ENCODE measurements around the gene U2AF1L4. TPM values are rescaled to one million over a fixed set of nuclear protein-coding genes. Genes with fewer than 3 reads are reported as not detected.

Gene U2AF1L4
- total RNA-seq, 4 donors from 2014 or later: 34.8 to 122 (median 44.9) TPM

DNA sequence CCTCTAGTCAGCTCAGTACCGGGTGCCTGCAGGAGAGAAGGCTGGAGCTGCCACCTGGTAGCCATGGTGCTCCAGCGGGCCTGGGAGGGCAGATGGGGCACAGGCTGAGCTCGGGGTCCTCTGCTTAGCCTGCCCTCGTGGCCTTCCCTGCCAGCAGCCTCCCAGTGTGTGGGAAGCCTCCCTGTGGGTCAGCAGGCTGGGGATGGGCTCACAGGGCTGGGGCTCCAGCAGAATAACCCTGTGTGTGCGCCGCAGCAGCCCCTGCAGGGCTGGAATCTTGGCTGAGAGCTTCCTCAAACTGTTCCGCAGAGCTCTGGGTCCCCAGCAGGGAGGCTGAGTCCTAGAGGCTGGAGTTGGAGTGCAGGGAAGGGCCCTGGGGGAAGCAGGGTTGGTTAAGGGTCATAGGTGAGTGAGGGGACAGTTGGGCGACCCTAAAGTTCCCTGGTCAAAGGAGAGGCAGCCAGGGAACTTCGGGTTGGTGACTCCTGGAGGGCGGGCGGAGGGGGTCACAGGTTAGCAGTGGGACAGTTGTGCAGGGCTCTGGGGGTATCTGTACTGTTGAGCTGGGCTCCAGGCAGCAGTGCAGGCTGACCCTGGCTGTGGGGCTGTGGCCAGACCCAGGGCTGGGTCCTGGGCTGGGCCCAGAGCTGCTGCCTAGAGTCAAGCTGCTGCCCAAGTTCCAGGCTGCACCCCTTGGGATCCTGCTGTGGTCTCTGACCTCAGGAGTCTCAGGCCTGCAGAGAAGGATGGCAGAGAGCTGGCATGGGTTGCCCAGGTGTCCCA lies 44.2 kb upstream of the U2AF1L4 start:
- H3K27me3 ChIP-seq: no peaks in the 10 kb centered on the region
- TF ChIP-seq EP300 (IDR thresholded peaks at IDR 0.05; ENCODE audit: low read depth) (no peak), POLR2A (IDR thresholded peaks at IDR 0.05) (no peak), POLR2AphosphoS5 (IDR thresholded peaks at IDR 0.05) (no peak)
- TF ChIP-seq, protein P1, sequence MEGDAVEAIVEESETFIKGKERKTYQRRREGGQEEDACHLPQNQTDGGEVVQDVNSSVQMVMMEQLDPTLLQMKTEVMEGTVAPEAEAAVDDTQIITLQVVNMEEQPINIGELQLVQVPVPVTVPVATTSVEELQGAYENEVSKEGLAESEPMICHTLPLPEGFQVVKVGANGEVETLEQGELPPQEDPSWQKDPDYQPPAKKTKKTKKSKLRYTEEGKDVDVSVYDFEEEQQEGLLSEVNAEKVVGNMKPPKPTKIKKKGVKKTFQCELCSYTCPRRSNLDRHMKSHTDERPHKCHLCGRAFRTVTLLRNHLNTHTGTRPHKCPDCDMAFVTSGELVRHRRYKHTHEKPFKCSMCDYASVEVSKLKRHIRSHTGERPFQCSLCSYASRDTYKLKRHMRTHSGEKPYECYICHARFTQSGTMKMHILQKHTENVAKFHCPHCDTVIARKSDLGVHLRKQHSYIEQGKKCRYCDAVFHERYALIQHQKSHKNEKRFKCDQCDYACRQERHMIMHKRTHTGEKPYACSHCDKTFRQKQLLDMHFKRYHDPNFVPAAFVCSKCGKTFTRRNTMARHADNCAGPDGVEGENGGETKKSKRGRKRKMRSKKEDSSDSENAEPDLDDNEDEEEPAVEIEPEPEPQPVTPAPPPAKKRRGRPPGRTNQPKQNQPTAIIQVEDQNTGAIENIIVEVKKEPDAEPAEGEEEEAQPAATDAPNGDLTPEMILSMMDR (IDR thresholded peaks at IDR 0.05): no peak
- intact Hi-C loops (cut with DNase I; ENCODE audit: low total_unique reads): no loop called here
- 75% methylated on average over 10 of the region's 11 CpGs; no CpG with 5 or more reads in 1 of the 2 donors for WGBS, 2 donors (ENCODE audit: low coverage in 1 of 2)
- no peaks in the 10 kb centered on the region for H3K4me1 ChIP-seq
- no peak overlapping the region for H3K4me3 ChIP-seq
- in situ Hi-C loops (cut with MboI; ENCODE audit: low pct_ligation_motif_present in 1 of 4, low pct_unique_long_range_greater_than_20kb in 1 of 4, low sequenced_read_pairs in 3 of 4): no loop called here
- no peaks in the 10 kb centered on the region for H3K9me3 ChIP-seq
- no peak overlapping the region for H3K27ac ChIP-seq
- no peak for DNase-seq
- H3K36me3 ChIP-seq: no peaks in the 10 kb centered on the region

DNA sequence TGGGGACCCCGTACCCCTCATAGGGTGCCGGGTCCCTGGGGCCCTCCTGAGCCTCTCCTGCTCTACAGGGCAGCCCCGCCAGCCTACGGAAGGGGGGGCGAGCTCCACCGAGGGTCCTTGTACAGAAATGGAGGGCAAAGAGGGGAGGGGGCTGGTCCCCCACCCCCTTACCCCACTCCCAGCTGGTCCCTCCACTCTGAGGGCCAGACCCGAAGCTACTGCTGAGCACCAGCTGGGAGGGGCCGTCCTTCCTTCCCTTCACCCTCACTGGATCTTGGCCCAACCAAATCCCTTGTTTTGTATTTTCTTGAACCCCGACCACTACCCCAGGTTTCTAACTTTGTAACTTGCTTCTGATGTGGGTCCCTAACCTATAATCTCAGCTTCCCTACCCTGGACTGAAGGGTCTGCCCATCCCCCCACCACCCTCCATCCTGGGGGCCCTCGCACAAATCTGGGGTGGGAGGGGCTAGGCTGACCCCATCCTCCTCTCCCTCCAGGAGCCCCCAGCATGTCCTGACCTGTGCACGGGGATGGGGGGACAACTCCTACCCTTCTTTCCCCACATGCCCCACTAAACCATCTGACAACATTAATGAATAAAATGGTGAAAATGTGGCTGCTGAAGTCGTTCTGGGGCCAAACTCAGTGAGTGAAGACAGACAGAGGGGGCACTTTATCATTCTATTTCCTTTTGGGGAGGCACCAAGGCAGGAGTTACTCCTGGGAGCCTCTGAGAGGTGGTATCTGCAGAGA lies 43.2 kb upstream of the U2AF1L4 start:
- TF ChIP-seq EP300 (IDR thresholded peaks at IDR 0.05; ENCODE audit: low read depth) (no peak), POLR2AphosphoS5 (IDR thresholded peaks at IDR 0.05) (no peak), POLR2A (IDR thresholded peaks at IDR 0.05) (no peak)
- TF ChIP-seq, protein P1 (IDR thresholded peaks at IDR 0.05): no peak

DNA sequence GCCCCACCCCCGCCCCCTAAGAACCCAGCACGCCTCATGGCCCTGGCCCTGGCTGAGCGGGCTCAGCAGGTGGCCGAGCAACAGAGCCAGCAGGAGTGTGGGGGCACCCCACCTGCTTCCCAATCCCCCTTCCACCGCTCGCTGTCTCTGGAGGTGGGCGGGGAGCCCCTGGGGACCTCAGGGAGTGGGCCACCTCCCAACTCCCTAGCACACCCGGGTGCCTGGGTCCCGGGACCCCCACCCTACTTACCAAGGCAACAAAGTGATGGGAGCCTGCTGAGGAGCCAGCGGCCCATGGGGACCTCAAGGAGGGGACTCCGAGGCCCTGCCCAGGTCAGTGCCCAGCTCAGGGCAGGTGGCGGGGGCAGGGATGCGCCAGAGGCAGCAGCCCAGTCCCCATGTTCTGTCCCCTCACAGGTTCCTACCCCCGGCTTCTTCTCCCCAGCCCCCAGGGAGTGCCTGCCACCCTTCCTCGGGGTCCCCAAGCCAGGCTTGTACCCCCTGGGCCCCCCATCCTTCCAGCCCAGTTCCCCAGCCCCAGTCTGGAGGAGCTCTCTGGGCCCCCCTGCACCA lies 42.1 kb upstream of the U2AF1L4 start:
- Histone ChIP-seq H3K27me3 (no peaks in the 10 kb centered on the region), H3K4me3 (no peak overlapping the region), H3K27ac (no peak overlapping the region), H3K36me3 (no peaks in the 10 kb centered on the region), H3K4me1 (no peaks in the 10 kb centered on the region), H3K9me3 (no peaks in the 10 kb centered on the region)
- in situ Hi-C loops (cut with MboI; ENCODE audit: low pct_ligation_motif_present in 1 of 4, low pct_unique_long_range_greater_than_20kb in 1 of 4, low sequenced_read_pairs in 3 of 4) (no loop called here), intact Hi-C loops (cut with DNase I; ENCODE audit: low total_unique reads) (no loop called here)
- WGBS, 2 donors (ENCODE audit: low coverage in 1 of 2): 91% methylated on average over 11 of the region's 15 CpGs; no CpG with 5 or more reads in 1 of the 2 donors
- DNase-seq: no peak
- TF ChIP-seq EP300 (IDR thresholded peaks at IDR 0.05; ENCODE audit: low read depth) (no peak), POLR2A (IDR thresholded peaks at IDR 0.05) (no peak), POLR2AphosphoS5 (IDR thresholded peaks at IDR 0.05) (no peak)
- TF ChIP-seq, protein P1 (IDR thresholded peaks at IDR 0.05): no peak

More for the DNA sequence above, 43.2 kb upstream of the U2AF1L4 start:
- DNase-seq: no peak
- Histone ChIP-seq H3K36me3 (no peaks in the 10 kb centered on the region), H3K4me3 (no peak overlapping the region), H3K27me3 (no peaks in the 10 kb centered on the region), H3K4me1 (no peaks in the 10 kb centered on the region), H3K9me3 (no peaks in the 10 kb centered on the region), H3K27ac (no peak overlapping the region)
- WGBS, 2 donors (ENCODE audit: low coverage in 1 of 2): 82% methylated on average over 11 of the region's 12 CpGs; no CpG with 5 or more reads in 1 of the 2 donors
- in situ Hi-C loops (cut with MboI; ENCODE audit: low pct_ligation_motif_present in 1 of 4, low pct_unique_long_range_greater_than_20kb in 1 of 4, low sequenced_read_pairs in 3 of 4): no loop called here
- intact Hi-C loops (cut with DNase I; ENCODE audit: low total_unique reads): no loop called here

Measured in transverse colon (tissue), 4 donors.